GM12891 (cell line): ENCODE measurements around the gene GPR101.

Experiments used
- POLR2A ChIP-seq: IDR thresholded peaks from 2 replicates; pipeline ENCODE4 v1.6.1; 2011; ENCODE audit warnings: low read depth, low read length, control low read depth
- POLR2AphosphoS5 ChIP-seq: IDR thresholded peaks from 2 replicates; pipeline ENCODE4 v1.6.1; 2011; ENCODE audit warnings: low read depth, low read length, control low read depth
- POU2F2 ChIP-seq: IDR thresholded peaks from 2 replicates; pipeline ENCODE4 v1.6.1; 2011; ENCODE audit warnings: low read depth, mild to moderate bottlenecking, control low read depth, low read length, moderate library complexity
- SPI1 ChIP-seq: IDR thresholded peaks from 2 replicates; pipeline ENCODE4 v1.6.1; 2011; ENCODE audit warnings: low read depth, low read length, control low read depth
- TAF1 ChIP-seq: IDR thresholded peaks from 2 replicates; pipeline ENCODE4 v1.6.1; 2011; ENCODE audit warnings: low read depth, low read length, control low read depth

DNA sequence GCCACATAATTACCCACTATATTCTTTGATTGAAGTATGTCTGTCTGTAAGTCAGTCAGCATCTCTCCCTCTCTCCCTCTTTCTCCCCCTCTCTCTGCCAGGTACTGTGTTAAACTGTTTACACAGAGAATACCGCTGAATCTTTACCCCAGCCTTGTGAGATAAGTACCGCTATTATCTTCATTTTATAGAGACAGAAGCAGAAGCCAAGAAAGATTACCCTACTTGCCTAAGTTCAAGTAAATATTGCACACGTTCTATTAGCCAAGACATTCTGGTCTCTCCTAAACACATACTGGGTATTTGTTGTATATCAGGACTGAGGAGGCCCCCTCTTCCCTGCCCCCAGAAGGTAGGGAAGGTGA, 695 bp upstream of the GPR101 start:
- TF ChIP-seq POLR2A (no peak), POLR2AphosphoS5 (no peak), TAF1 (no peak), SPI1 (no peak), POU2F2 (no peak)
